Endothelial cell of umbilical vein (primary cell): ENCODE data around the gene GEMIN7. TPM values are rescaled to one million over a fixed set of nuclear protein-coding genes. Genes with fewer than 3 reads are reported as not detected.

ENCODE experiments used
- BruUV-seq: library from RNA; stranded (reverse); fragments of 400-500 nt; replicated peaks from 2 replicates; lab custom pipeline; 2021; lab: Mats Ljungman, UMichigan
- CTCF ChIA-PET: fragments of 300-600, 350-600 bp; sonication (Branson Sonifier 250); formaldehyde crosslinking; loops from one replicate; lab custom pipeline; 2021; ENCODE audit warnings: antibody characterized with exemption, inconsistent platforms; lab: Charles Lee
- POLR2A ChIA-PET: fragments of 300-600, 350-600 bp; sonication (Branson Sonifier 250); formaldehyde crosslinking; loops from one replicate; lab custom pipeline; 2021; ENCODE audit warnings: antibody characterized with exemption, inconsistent platforms; lab: Charles Lee
- DNase-seq: peaks from one replicate; pipeline ENCODE4 v3.0.0-alpha.2; 2011; ENCODE audit warnings: low read depth, low spot score
- FAIRE-seq: peaks from 2 replicates; lab custom pipeline; 2011; peaks lifted over from hg19 to GRCh38; lab: Jason Lieb, UNC
- H2AFZ ChIP-seq: 2 replicates; pipeline ENCODE4 v1.6.0; 2012; ENCODE audit warnings: low read depth, low read length, control low read depth, inconsistent platforms
- H3K27ac ChIP-seq: 2 replicates; pipeline ENCODE4 v1.5.1; 2011; ENCODE audit warnings: low read depth, mild to moderate bottlenecking, control low read depth, low read length, moderate library complexity; ENCODE audit not compliant: insufficient read depth
- H3K27me3 ChIP-seq, 2 experiments: 2 replicates each; pipeline versions ENCODE4 v1.6.0 to v1.6.1; 2011; ENCODE audit warnings: low read length in 2 of 2, mixed read lengths in 1 of 2; ENCODE audit not compliant: control insufficient read depth in 2 of 2, insufficient read depth in 2 of 2
- H3K36me3 ChIP-seq, 2 experiments: 2 replicates in 1 of 2; 3 replicates in 1 of 2; pipeline ENCODE4 v1.5.1; 2011; ENCODE audit warnings: low read length in 2 of 2, mild to moderate bottlenecking in 1 of 2, moderate library complexity in 1 of 2; ENCODE audit not compliant: control insufficient read depth in 2 of 2, insufficient read depth in 2 of 2; ENCODE audit errors: extremely low read depth in 1 of 2
- H3K4me1 ChIP-seq: 3 replicates; pipeline ENCODE4 v1.5.1; 2011; ENCODE audit warnings: mild to moderate bottlenecking, low read length; ENCODE audit not compliant: control insufficient read depth, insufficient read depth; ENCODE audit errors: extremely low read depth
- H3K4me2 ChIP-seq: 2 replicates; pipeline ENCODE4 v1.6.1; 2011; ENCODE audit warnings: low read length, control low read depth, mixed read lengths; ENCODE audit not compliant: insufficient read depth
- H3K4me3 ChIP-seq, 3 experiments: fragments of 200-600 bp in 1 of 3; sonication (generic), shearing (Covaris generic) in 1 of 3; replicated peaks in 1 of 3; 2 replicates each; pipeline ENCODE4 v1.5.1; 2011 to 2016; ENCODE audit warnings: control low read depth in 3 of 3, low read length in 3 of 3, mild to moderate bottlenecking in 2 of 3, inconsistent platforms in 1 of 3, low read depth in 1 of 3, moderate library complexity in 1 of 3; ENCODE audit not compliant: insufficient read depth in 1 of 3
- H3K79me2 ChIP-seq: 2 replicates; pipeline ENCODE4 v1.6.0; 2012; ENCODE audit warnings: low read length, inconsistent platforms; ENCODE audit not compliant: control insufficient read depth, insufficient read depth
- H3K9ac ChIP-seq: replicated peaks from 2 replicates; pipeline ENCODE3; 2011; ENCODE audit warnings: low read length, control low read depth; ENCODE audit not compliant: insufficient read depth; ENCODE audit errors: extremely low read depth
- H3K9me1 ChIP-seq: replicated peaks from 3 replicates; pipeline ENCODE4 v1.6.0; 2011; ENCODE audit warnings: mild to moderate bottlenecking, low read length; ENCODE audit not compliant: control insufficient read depth, insufficient read depth; ENCODE audit errors: extremely low read depth
- H3K9me3 ChIP-seq: replicated peaks from 2 replicates; pipeline ENCODE4 v1.5.1; 2012; ENCODE audit warnings: low read length, inconsistent platforms; ENCODE audit not compliant: control insufficient read depth, insufficient read depth
- H4K20me1 ChIP-seq: replicated peaks from 2 replicates; pipeline ENCODE3; 2011; ENCODE audit warnings: mild to moderate bottlenecking, low read length; ENCODE audit not compliant: control insufficient read depth, insufficient read depth; ENCODE audit errors: extremely low read depth
- EZH2 ChIP-seq: IDR thresholded peaks from 2 replicates; pipeline ENCODE4 v1.6.1; 2012; ENCODE audit warnings: borderline replicate concordance, low read depth, mild to moderate bottlenecking, moderate library complexity, low read length, inconsistent platforms; ENCODE audit not compliant: severe bottlenecking
- FOS ChIP-seq: IDR thresholded peaks from 2 replicates; pipeline ENCODE4 v1.6.1; 2011; ENCODE audit warnings: mild to moderate bottlenecking, low read length, moderate library complexity, borderline replicate concordance; ENCODE audit not compliant: insufficient read depth
- GATA2 ChIP-seq: IDR thresholded peaks from 2 replicates; pipeline ENCODE4 v1.7.0; 2011; ENCODE audit warnings: low read depth, mild to moderate bottlenecking, moderate library complexity, mixed read lengths, low read length; ENCODE audit not compliant: insufficient read length, insufficient read depth
- JUN ChIP-seq: IDR thresholded peaks from 2 replicates; pipeline ENCODE4 v1.6.1; 2011; ENCODE audit warnings: borderline replicate concordance, low read depth; ENCODE audit not compliant: insufficient read length, insufficient read depth
- MYC ChIP-seq: IDR thresholded peaks from one replicate; pipeline ENCODE4 v1.6.1; 2011; ENCODE audit warnings: mild to moderate bottlenecking, low read depth, low read length
- POLR2A ChIP-seq: IDR thresholded peaks from 2 replicates; pipeline ENCODE4 v1.6.1; 2012; ENCODE audit warnings: low read depth, mild to moderate bottlenecking, control low read depth, low read length
- POLR2AphosphoS5 ChIP-seq: IDR thresholded peaks from 2 replicates; pipeline ENCODE4 v1.6.1; 2012; ENCODE audit warnings: low read depth, mild to moderate bottlenecking, control low read depth, low read length, moderate library complexity; ENCODE audit not compliant: insufficient read depth
- dilution Hi-C: fragments of 300-500 bp; cut with MboI; formaldehyde crosslinking; loops from one replicate; pipeline ENCODE4 v1.15.0; 2019; ENCODE audit warnings: low sequenced_read_pairs; ENCODE audit not compliant: extremely low pct_ligation_motif_present
- intact Hi-C: fragments of 100-400 bp; cut with micrococcal nuclease; formaldehyde crosslinking; loops from one replicate; pipeline ENCODE4 v1.10.0; 2022
- polyA plus RNA-seq, 4 experiments: library from polyadenylated mRNA; depleted of rRNA in 3 of 4; stranded (reverse) in 3 of 4; unstranded in 1 of 4; fragments of >200 nt; gene quantifications; 2 replicates each; pipeline versions ENCODE4 v1.2.1 to v1.2.3, GENCODE V29; 2011 to 2012; ENCODE audit warnings: missing spikeins in 1 of 4
- total RNA-seq: library from RNA; stranded (reverse); gene quantifications from 2 replicates; pipeline ENCODE4 v1.2.3, GENCODE V29; 2021
- TF ChIP-seq, protein P1 (sequence below), 2 donors: IDR thresholded peaks; 1 replicate in 1 of 2; 2 replicates in 1 of 2; pipeline ENCODE4 v1.5.1; 2011; ENCODE audit warnings: low read length in 2 of 2, mild to moderate bottlenecking in 2 of 2, moderate library complexity in 2 of 2, control low read depth in 1 of 2, inconsistent platforms in 1 of 2, low read depth in 1 of 2; ENCODE audit not compliant: insufficient read depth in 1 of 2; ENCODE audit errors: extremely low read depth in 1 of 2
- TF ChIP-seq, protein P2 (sequence below): IDR thresholded peaks from 2 replicates; pipeline ENCODE4 v1.6.1; 2011; ENCODE audit not compliant: insufficient read depth, insufficient read length

GEMIN7 gene
- total and polyA plus RNA-seq, 2 donors (not counting 3 experiments of a cell fraction or from before 2014, with no cell fraction given), result 34.2 to 53.7 TPM

DNA sequence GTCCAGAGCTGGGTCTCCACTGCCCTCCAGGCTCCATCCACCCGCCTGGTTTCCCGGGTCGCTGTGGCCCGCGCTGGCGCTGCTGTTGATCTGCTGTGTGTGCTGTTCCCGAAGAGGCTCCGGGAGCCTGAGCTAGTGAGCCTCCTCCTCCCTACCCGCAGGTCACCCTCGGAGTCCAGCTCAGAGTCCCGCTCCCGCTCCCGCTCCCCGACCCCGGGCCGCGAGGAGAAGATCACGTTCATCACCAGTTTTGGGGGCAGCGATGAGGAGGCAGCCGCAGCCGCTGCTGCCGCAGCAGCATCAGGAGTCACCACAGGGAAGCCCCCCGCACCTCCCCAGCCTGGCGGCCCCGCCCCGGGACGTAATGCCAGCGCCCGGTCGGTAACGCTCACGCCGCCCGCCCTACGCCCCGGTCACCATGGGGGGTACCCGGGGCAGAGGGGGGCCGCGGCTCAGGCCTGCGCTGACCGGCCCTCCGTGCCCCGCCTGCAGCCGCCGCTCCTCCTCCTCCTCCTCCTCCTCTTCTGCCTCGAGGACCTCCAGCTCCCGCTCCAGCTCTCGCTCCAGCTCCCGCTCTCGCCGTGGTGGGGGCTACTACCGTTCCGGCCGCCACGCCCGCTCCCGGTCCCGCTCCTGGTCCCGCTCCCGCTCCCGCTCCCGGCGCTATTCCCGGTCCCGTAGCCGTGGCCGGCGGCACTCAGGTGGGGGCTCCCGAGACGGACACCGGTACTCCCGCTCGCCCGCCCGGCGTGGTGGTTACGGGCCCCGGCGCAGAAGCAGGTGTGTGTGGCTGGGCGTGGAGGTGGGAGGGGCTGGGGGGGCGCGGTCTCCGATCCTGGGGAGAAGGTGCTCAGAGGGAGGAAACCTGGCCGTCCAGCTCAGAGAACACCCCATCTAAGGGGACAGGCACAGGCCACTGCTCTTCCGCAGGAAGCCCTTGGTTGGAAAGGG is 14.9 kb upstream of the GEMIN7 start:
- peaks cover 14 to 60% of the 10 kb centered on the region in 2 experiments for H3K36me3 ChIP-seq

More for the DNA sequence above, 14.9 kb upstream of the GEMIN7 start:
- ChIA-PET CTCF (no interaction called here), POLR2A (interaction anchor here (1.1 kb wide), 1 partner anchor 8 kb away, joined by 3 read pairs; no protein-coding TSS in a partner anchor)
- dilution Hi-C loops (no loop called here), intact Hi-C loops (no loop called here)
- BruUV-seq, result no TSS peak
- Histone ChIP-seq H3K9ac (no peak overlapping the region), H3K9me1 (no peaks in the 10 kb centered on the region), H3K27me3 (no peaks in the 10 kb centered on the region), H3K27ac (no peak overlapping the region), H3K9me3 (no peaks in the 10 kb centered on the region), H2AFZ (no peak overlapping the region), H3K4me2 (no peak overlapping the region), H3K4me3 (no peak overlapping the region), H4K20me1 (no peaks in the 10 kb centered on the region), H3K4me1 (no peaks in the 10 kb centered on the region), H3K79me2 (no peaks in the 10 kb centered on the region)
- TF ChIP-seq FOS, result no peak
- no peak for TF ChIP-seq GATA2
- TF ChIP-seq, protein P1, sequence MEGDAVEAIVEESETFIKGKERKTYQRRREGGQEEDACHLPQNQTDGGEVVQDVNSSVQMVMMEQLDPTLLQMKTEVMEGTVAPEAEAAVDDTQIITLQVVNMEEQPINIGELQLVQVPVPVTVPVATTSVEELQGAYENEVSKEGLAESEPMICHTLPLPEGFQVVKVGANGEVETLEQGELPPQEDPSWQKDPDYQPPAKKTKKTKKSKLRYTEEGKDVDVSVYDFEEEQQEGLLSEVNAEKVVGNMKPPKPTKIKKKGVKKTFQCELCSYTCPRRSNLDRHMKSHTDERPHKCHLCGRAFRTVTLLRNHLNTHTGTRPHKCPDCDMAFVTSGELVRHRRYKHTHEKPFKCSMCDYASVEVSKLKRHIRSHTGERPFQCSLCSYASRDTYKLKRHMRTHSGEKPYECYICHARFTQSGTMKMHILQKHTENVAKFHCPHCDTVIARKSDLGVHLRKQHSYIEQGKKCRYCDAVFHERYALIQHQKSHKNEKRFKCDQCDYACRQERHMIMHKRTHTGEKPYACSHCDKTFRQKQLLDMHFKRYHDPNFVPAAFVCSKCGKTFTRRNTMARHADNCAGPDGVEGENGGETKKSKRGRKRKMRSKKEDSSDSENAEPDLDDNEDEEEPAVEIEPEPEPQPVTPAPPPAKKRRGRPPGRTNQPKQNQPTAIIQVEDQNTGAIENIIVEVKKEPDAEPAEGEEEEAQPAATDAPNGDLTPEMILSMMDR (IDR thresholded peaks at IDR 0.05; ENCODE audit: extremely low read depth in 1 of 2, insufficient read depth in 1 of 2, low read depth in 1 of 2, low read length in 2 of 2), result no peak
- no peak for TF ChIP-seq EZH2
- TF ChIP-seq, protein P2, sequence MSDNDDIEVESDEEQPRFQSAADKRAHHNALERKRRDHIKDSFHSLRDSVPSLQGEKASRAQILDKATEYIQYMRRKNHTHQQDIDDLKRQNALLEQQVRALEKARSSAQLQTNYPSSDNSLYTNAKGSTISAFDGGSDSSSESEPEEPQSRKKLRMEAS, result no peak
- no peak for TF ChIP-seq POLR2AphosphoS5
- TF ChIP-seq JUN, result no peak
- TF ChIP-seq MYC, result no peak
- no peak for TF ChIP-seq POLR2A
- no peak for FAIRE-seq
- DNase-seq, result no peak
